Activated T-helper 2 cell treated with anti-CD3 and anti-CD28 coated beads, Interferon-gamma antibody, Interleukin-2, Interleukin-4, amounts not matched to agents 10 μg/mL and 5 μg/mL and 100 μg/mL, durations not matched to agents 14 hours and 24 hours and 36 hours (primary cell): ENCODE data around the gene BABAM1. TPM values are rescaled to one million over a fixed set of nuclear protein-coding genes. Genes with fewer than 3 reads are reported as not detected.
A peak's percentile ranks its signal among the peaks of the same experiment; 100 is the strongest.

Experiments
- DNase-seq: peaks from one replicate; pipeline ENCODE4 v3.0.0; 2021; ENCODE audit warnings: low spot score
- H3K27ac Mint-ChIP-seq: one replicate; pipeline ENCODE4 v1.8.0; 2021; ENCODE audit warnings: mixed read lengths
- H3K27me3 Mint-ChIP-seq: one replicate; pipeline ENCODE4 v1.8.0; 2021; ENCODE audit warnings: low read depth, mixed read lengths
- H3K36me3 Mint-ChIP-seq: one replicate; pipeline ENCODE4 v1.8.0; 2021; ENCODE audit warnings: low read depth, mixed read lengths
- H3K4me1 Mint-ChIP-seq: one replicate; pipeline ENCODE4 v1.8.0; 2021; ENCODE audit warnings: low read depth, mixed read lengths
- H3K4me3 Mint-ChIP-seq: one replicate; pipeline ENCODE4 v1.8.0; 2021; ENCODE audit warnings: low read depth, mild to moderate bottlenecking, moderate library complexity, mixed read lengths
- H3K9me3 Mint-ChIP-seq: one replicate; pipeline ENCODE4 v1.8.0; 2021; ENCODE audit warnings: mixed read lengths
- intact Hi-C: fragments of 100-400 bp; cut with micrococcal nuclease; formaldehyde crosslinking; loops from one replicate; pipeline ENCODE4 v1.15.1; 2023
- total RNA-seq: library from RNA; stranded (reverse); gene quantifications from 2 replicates; pipeline ENCODE4 v1.2.3, GENCODE V29; 2022

Gene BABAM1
- total RNA-seq, 1 donor from 2014 or later = 122 TPM

DNA sequence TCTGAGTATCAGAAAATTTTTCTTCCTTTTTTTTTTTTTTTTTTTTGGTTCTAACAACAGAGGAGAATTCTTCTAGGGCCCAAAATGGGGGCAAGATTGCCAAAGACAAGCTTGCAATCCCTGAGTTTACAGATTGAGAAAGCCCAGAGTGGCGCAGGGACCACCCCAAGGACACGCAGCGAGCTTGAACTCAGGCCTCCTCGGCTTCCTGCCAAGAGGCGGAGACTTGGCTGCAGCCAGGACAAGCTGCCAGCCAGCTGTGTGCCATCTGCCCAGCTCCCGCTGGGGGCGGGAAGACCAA is 37.9 kb downstream of the BABAM1 start:
- H3K27me3 Mint-ChIP-seq = no peaks in the 10 kb centered on the region
- H3K4me3 Mint-ChIP-seq = peak overlapping the region; percentile 87
- H3K36me3 Mint-ChIP-seq = peaks cover 11% of the 10 kb centered on the region
- no peak for DNase-seq
- intact Hi-C loops = loop anchor here (1.0 to 5.0 kb wide), 3 partner anchors 13 to 102 kb away; partner anchors contain the start of genes BST2 and OCEL1
- H3K9me3 Mint-ChIP-seq = no peaks in the 10 kb centered on the region
- peaks cover 32% of the 10 kb centered on the region for H3K4me1 Mint-ChIP-seq
- peak overlapping the region; percentile 85 for H3K27ac Mint-ChIP-seq

- Mint-ChIP-seq H3K4me3 (peak within 1 kb of the TSS; percentile 87), H3K36me3 (peaks cover 11% of the 10 kb centered on the region), H3K27ac (peak within 1 kb of the TSS; percentile 85), H3K27me3 (no peaks in the 10 kb centered on the region), H3K4me1 (peaks cover 36% of the 10 kb centered on the region), H3K9me3 (no peaks in the 10 kb centered on the region)
- DNase-seq = peak; percentile 96
- intact Hi-C loops = loop anchor here (1.0 to 5.0 kb wide), 3 partner anchors 13 to 102 kb away; partner anchors contain the start of genes BST2 and OCEL1
Measured at GRCh38 chr19:17305517-17306284, 38.5 kb downstream of the BABAM1 start, which contains the start of gene MRPL34. MRPL34 (plus strand) TSS chr19:17305872; CDS start chr19:17305893, 21 bp downstream.

GRCh38 chr19:17306285-17306714 is 39.1 kb downstream of the BABAM1 start:
- Mint-ChIP-seq H3K36me3 (peaks cover 11% of the 10 kb centered on the region), H3K27ac (peak overlapping the region; percentile 85), H3K4me3 (peak overlapping the region; percentile 87), H3K9me3 (no peaks in the 10 kb centered on the region), H3K27me3 (no peaks in the 10 kb centered on the region), H3K4me1 (peaks cover 38% of the 10 kb centered on the region)
- DNase-seq = no peak
- intact Hi-C loops = loop anchor here (5.0 kb wide), 2 partner anchors 79 to 101 kb away; partner anchors contain the start of genes BST2 and OCEL1

GRCh38 chr19:17307876-17308377 is 40.7 kb downstream of the BABAM1 start:
- peaks cover 12% of the 10 kb centered on the region for H3K36me3 Mint-ChIP-seq
- H3K27me3 Mint-ChIP-seq = no peaks in the 10 kb centered on the region
- H3K9me3 Mint-ChIP-seq = no peaks in the 10 kb centered on the region
- intact Hi-C loops = loop anchor here (5.0 kb wide), 2 partner anchors 81 to 99 kb away; partner anchors contain the start of genes BST2 and OCEL1
- peaks cover 36% of the 10 kb centered on the region for H3K4me1 Mint-ChIP-seq
- no peak overlapping the region for H3K27ac Mint-ChIP-seq
- DNase-seq = no peak
- peak overlapping the region; percentile 31 for H3K4me3 Mint-ChIP-seq

- intact Hi-C loops = loop anchor here (1.0 to 5.0 kb wide), 4 partner anchors 19 to 98 kb away; partner anchors contain the start of genes BST2, GTPBP3 and OCEL1
- Mint-ChIP-seq H3K27ac (peak within 1 kb of the TSS; percentile 95), H3K9me3 (no peaks in the 10 kb centered on the region)
Measured at GRCh38 chr19:17309198-17309964, 42.1 kb downstream of the BABAM1 start, which contains the start of gene DDA1. DDA1 (plus strand) TSS chr19:17309563; CDS start chr19:17309655, 92 bp downstream.

GRCh38 chr19:17309965-17310461 is 42.8 kb downstream of the BABAM1 start:
- Mint-ChIP-seq H3K36me3 (peaks cover 20% of the 10 kb centered on the region), H3K27me3 (no peaks in the 10 kb centered on the region), H3K4me1 (peaks cover 26% of the 10 kb centered on the region), H3K4me3 (peak overlapping the region; percentile 98), H3K27ac (peak overlapping the region; percentile 95), H3K9me3 (no peaks in the 10 kb centered on the region)
- intact Hi-C loops = loop anchor here (1.0 to 5.0 kb wide), 4 partner anchors 18 to 97 kb away; partner anchors contain the start of genes BST2, GTPBP3 and OCEL1
- DNase-seq = no peak

More at GRCh38 chr19:17309198-17309964, 42.1 kb downstream of the BABAM1 start, which contains the start of gene DDA1:
- Mint-ChIP-seq H3K36me3 (peaks cover 20% of the 10 kb centered on the region), H3K27me3 (no peaks in the 10 kb centered on the region), H3K4me1 (peaks cover 30% of the 10 kb centered on the region), H3K4me3 (peak within 1 kb of the TSS; percentile 98)
- peak; percentile 99 for DNase-seq

- DNase-seq = no peak
- Mint-ChIP-seq H3K27me3 (no peaks in the 10 kb centered on the region), H3K36me3 (peaks cover 30% of the 10 kb centered on the region), H3K9me3 (no peaks in the 10 kb centered on the region), H3K27ac (peak overlapping the region; percentile 59), H3K4me1 (peaks cover 24% of the 10 kb centered on the region), H3K4me3 (peak overlapping the region; percentile 66)
- intact Hi-C loops = no loop called here
Measured at GRCh38 chr19:17311455-17312188, 44.4 kb downstream of the BABAM1 start.

GRCh38 chr19:17312189-17313113 is 45.2 kb downstream of the BABAM1 start:
- Mint-ChIP-seq H3K4me1 (peaks cover 23% of the 10 kb centered on the region), H3K27me3 (no peaks in the 10 kb centered on the region), H3K27ac (no peak overlapping the region), H3K9me3 (no peaks in the 10 kb centered on the region), H3K4me3 (no peak overlapping the region), H3K36me3 (peaks cover 35% of the 10 kb centered on the region)
- DNase-seq = no peak
- intact Hi-C loops = no loop called here

GRCh38 chr19:17314007-17314593 is 46.9 kb downstream of the BABAM1 start:
- H3K4me3 Mint-ChIP-seq = no peak overlapping the region
- peaks cover 16% of the 10 kb centered on the region for H3K4me1 Mint-ChIP-seq
- H3K36me3 Mint-ChIP-seq = peaks cover 36% of the 10 kb centered on the region
- H3K9me3 Mint-ChIP-seq = no peaks in the 10 kb centered on the region
- intact Hi-C loops = no loop called here
- DNase-seq = no peak
- H3K27ac Mint-ChIP-seq = no peak overlapping the region
- H3K27me3 Mint-ChIP-seq = no peaks in the 10 kb centered on the region

DNA sequence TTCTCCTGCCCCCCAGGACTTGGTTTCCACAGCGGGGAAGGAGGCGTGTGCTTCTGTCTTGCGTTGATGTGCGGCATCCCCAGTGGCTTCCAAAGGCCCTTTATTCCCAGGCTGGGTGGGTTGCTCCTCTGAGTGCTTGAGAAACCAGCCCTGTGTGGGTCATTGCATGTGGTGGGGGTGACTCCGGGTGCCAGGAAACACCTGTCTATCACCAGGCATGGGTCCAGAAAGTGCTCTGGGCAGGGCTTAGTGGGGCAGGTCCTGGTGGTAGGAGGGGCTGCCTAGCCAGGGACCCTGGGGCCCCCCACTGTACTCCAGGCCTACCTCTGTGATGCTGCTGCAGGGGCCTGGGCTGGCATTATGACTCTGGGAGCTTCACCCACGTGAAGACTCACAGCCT is 51.7 kb downstream of the BABAM1 start:
- Mint-ChIP-seq H3K27ac (no peak overlapping the region), H3K9me3 (no peaks in the 10 kb centered on the region), H3K36me3 (peaks cover 43% of the 10 kb centered on the region), H3K27me3 (no peaks in the 10 kb centered on the region), H3K4me3 (no peak overlapping the region), H3K4me1 (peaks cover 3% of the 10 kb centered on the region)
- DNase-seq = no peak
- intact Hi-C loops = no loop called here
